Activated T-cell treated with anti-CD3 and anti-CD28 coated beads for 4 hours (primary cell): ENCODE data around the gene UCN2.

ENCODE experiments used
- DNase-seq: peaks from one replicate; pipeline ENCODE4 v3.0.0-alpha.2; 2020

The UCN2 gene, protein sequence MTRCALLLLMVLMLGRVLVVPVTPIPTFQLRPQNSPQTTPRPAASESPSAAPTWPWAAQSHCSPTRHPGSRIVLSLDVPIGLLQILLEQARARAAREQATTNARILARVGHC

DNA sequence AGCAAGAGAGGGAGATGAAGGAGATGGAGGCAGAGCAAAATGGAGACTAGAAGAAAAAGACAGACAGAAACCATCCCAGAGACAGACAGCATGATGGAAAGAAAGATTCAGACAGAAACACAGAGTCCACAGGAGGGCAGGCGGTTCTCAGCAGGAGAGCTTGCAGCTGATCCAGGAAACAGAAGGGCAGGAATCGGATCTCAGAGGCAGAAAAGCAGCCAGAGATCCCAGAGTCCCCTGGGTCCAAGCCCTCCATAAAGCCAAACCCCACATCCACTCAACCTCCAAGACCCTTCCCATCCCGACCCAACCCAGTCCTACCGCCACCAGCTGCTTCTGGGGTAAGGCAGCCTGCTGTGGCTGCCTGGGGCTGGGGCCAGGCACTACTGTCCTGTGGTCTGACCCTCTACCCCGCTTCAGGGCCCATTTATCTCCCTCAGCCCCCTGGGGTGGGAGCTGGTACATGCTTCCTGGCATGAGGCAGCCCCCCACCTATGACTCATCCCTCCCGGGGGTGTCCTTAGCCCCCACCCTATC, at the start of gene UCN2:
Gene UCN2 (minus strand): TSS at position 400 of the 537 bp plus-strand sequence. CDS start 657 bp downstream, outside the sequence.
- DNase-seq = no peak

DNA sequence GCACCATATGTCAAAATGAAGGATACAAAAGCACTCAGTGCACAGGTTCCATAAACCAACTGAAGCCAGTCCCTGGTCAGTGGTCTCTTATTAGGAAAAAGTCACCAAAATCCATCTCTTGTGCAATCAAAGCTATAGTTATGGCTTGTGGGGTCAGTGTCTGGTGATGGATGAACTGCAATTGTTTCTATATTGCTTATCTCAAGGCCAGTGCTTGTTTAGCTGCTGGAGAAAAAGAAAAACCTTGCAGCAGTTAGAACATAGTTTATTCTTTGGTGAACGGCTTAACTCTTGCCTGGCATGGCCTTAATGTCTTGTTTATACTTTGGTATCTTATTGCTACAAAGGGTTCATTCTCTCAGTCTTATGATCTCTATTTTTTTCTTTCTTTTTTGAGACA, 48.7 kb upstream of the UCN2 start:
- DNase-seq = no peak

DNA sequence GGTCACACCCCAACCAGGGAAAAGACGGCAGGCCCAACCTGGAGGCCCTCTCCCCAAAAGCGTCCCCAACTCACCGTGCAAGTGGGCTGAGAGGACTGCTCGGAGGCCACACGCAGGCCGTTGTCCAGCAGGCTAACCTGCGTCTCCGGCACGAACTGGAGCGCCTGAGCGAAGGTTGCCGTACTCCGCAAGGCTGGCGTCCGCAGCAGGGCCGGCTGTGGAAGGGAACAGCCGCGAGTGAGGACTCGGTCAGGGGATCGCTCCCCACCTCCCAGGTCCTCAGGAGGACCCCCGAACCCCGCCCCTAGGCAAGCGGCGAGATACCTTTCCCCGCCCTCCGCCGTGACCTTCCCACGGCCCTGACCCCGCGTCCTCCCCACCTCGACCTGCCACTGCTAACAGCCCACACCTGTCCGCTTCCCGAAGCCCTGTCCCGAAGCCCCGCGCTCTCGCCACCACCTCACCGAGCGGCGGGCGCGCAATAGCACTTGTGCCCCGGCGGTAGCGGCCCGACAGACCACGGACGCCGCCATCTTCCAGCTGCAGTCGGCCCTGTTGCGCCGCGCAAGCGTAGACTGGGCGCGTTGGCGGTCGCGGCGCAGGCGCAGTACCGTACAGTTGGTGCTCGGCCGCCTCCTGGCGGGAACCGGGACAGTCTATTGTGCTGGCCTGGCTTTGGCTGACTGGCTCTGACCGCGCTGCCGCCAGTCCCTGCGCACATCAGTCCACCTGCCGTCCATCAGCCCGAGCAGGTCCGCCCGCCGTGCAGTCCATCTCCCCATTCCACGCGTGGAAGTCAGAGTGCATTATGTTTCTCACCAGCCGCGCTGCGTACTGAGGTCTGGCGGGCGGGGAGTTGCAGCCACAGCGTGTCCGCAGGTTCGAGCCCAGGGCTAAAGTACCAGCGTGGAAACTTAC, 45.8 kb upstream of the UCN2 start, which contains the start of gene UQCRC1:
Gene UQCRC1 (minus strand): TSS at position 559 of the 918 bp plus-strand sequence. CDS start 26 bp downstream, at position 533.
- DNase-seq = peak; percentile 83

DNA sequence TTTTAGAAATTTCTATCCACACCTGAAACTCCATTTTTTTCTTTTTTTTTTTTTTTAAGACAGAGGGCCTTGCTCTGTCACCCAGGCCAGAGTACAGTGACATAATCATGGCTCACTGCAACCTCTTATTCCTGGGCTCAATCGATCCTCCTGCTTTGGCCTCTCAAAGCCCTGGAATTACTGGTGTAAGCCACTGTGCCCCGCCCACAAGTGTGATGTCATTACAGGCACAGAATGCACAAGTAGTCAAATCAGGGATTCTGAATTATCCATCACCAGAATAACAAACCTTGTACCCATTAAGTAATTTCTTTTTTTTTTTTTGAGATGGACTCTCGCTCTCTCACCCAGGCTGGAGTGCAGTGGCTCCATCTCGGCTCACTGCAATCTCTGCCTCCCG, 43.9 kb upstream of the UCN2 start:
- DNase-seq = no peak

DNA sequence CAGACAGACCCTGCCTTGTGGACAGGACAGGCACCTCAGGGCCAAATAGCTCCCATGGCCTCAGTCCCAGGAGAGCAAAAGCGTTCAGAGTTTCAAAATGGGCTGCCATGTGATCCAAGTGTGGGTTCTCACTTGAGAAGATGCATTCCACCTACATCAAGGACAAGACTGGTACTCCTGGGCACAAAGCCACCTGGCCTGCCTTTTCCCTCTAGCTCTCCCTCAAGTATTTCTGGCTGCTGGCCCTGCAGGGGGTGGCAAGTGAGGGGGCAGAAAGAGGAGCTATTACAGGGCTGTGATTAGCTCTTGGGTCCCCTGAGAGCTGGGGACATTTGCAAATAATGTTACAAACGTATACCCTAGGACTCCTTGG, 38.0 kb upstream of the UCN2 start:
- DNase-seq = no peak

DNA sequence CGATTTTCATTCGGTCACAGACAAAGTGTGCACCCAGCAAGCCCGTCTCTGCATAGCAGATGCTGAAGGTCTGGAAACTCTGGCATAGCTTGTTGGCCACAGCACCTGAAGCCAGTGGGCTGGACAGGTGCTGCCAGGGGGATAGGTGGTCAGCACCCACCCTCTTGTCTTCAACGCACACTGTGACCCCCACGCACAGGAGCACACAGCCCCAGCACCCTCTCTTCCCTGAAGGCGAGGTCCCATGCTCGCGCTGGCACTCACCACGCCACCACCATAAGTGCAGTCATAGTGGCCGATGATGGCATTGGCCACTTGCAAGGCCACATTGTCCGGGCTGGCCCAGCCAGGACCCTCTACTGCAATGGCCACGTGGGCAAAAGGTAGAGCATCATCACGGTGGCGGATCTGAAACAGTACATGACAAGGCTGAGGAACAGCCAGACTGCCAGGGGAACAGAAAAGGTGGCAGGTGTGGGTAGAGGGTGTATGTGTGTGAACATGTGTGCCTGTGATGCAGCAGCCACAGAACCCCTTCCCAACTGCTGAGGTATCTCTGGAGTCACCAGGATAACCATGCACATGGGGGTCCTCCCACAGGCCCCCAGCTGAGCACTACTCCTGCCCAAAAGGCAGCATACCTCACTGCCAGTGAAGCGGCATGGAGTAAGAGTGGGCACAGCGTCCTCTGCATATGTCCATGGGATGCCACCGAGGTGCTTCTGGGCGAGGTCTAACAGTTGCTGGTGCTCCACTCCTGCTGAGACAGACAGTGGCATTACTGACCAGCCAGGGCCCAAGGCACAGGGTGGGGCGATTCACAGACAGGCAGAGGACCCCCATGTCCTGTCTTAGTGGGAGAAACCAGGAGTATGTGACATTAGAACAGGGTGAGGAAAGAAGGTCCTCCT, 37.4 kb upstream of the UCN2 start:
- DNase-seq = no peak

DNA sequence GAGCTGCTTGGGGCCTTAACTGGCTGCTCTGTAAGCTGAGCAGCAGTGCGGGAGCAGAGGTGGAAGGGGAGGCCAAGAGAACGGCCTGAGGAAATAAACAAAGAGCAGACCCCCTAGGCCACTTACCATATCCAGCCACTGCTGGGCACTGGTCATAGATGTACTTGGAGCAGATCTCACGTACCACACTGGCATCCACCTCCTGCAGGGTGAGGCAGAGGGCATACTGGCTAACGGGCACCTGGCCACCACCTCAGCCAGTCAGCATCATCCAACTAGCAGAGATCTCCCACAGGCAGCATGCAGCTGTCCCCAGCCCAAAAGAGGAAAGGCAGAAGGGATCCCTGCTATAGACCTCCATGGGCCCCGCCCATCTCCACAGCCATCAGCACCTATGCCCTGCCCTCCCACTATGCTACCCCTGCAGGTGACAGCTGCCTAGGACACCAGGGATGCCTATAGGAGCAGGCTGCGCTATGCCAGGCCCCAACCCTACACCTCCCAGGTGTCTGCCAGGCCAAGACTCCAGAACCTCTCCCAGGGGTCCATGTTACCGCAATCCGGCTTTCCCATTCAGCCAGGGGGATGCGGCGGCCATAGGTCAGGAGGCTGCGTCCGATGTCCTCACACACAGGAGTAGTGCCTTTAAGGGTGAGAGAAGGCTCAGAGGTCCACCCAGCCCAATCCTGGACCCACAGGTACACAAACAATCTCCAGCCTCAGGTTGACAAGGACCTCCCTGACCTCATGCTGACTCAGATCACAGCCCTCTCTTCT, 36.1 kb upstream of the UCN2 start:
- no peak for DNase-seq

DNA sequence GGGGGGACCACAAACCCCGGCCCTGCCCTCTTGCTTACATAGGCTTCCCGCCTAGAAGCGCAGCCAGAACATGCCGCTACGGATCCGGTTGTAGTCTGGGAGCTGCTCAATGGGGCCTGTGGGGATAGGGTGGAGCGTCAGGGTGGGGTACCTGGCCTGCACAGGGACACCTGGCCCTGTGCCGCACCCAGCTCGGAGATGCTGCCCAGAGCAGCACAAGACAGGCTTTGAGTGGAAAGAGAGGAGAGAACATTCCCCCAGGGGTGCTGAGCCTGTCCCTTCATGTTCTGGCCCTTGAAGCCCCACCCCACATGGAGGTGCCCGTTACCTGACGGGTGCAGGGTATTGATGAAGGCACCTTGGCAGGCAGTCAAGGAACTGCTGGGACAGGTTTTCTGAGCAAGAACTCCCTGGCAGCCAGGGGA, 35.5 kb upstream of the UCN2 start:
- no peak for DNase-seq

DNA sequence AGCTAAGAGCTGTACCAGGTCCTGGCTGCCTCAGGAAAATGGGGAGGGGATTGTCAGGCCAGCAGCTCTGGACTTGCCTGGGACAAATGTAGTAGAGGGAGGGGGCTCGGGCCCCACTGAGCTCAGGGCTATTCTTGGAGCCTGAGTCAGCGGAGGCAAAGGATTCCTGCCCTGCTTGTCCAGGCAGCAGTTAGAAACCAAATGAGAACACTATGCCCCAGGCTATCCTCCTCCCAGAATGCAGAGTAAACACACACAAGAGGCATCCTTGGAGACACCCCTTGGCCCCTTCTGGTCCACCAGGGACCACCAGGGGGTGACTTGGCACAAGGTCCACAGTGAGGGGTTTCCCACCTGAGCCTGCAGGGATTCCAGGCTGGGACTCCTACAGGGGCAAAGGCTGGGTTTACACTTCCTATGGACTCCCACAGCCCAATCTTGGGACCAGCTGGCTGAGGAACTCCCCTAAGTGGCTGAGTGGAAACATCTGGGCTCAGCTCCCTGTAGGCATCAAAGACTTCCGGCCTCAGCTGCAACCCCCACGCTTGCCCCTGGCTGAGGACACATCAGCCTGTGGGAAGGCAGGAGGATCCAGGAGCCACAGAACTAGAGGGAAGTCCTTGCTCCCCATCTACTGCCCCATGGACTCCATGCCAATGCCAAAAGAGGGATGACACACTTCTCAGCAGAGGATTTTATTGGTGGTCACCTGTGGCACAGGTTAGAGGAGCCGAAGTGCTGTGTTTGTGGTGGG, 34.9 kb upstream of the UCN2 start:
- no peak for DNase-seq

DNA sequence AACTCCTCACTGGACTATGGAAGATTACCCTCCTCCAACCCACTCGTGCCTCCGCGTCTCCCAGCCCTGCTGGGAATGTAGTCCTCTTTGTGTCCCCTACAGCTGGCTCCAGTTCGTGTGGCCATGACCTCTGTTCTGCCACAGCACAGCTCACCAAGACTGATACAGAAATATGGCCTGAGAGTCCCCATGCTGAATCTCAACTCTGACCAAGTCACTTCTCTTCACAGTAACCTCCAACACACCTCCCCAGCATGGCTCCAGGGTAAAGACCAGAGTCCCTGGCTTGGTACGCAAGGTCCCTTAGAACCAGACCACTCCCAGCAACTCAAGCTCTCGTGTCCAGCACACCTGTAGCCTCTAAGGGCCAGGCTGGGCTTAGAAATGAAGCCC, 33.8 kb upstream of the UCN2 start:
- no peak for DNase-seq

DNA sequence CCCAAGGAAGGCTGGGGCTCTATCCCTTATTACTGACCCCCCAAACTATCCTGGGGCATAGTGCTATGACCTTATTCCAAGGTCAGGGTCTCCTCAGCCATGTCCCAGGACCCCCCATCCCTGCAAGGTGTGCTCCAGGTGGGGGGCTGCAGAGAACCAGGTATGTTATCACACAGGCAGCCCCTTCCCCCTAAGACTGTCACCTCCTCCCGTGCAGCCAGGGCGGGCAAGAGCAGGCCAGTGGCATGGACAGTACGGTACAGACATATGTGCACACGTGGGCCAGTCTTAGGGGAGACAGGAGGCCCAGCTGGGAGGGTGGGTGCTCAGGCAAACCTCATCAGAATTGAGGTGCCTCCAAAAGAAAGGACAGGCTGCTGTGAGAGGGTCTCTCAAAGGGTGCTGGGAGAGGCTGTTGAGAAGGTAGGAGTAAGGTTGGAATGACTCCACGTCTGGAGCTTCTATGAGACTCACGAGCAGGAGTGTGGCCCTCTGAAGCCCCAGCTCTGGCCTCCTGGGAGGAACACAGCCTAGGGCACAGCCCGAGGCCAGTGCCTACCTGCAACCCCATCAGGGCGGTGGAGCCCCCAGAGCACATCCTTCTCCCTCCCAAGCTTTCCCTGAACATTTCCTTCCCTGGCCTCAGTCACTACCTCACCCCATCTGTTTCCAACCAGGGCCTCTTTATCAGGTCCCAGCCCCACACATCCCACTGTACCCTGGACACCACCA, 33.3 kb upstream of the UCN2 start:
- no peak for DNase-seq

DNA sequence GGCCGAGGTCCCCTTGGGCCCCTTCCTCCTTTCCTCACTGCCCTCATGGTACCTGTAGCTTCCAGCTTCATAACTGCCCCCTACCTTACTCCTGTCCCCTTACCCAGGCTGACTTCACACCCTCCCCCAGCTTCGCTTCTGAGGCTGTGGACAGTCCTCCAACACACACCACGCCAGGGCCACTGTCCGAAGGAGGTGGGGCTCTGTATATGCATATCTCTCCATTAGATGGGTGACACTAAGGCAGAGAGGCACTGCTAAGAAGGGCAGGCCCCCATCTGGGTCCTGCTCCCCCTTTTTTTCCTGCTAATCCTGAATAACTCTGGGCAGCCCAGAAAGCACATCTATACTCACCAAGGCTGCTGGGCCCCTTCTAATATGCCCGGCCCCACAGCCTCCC, 32.6 kb upstream of the UCN2 start:
- DNase-seq = no peak

DNA sequence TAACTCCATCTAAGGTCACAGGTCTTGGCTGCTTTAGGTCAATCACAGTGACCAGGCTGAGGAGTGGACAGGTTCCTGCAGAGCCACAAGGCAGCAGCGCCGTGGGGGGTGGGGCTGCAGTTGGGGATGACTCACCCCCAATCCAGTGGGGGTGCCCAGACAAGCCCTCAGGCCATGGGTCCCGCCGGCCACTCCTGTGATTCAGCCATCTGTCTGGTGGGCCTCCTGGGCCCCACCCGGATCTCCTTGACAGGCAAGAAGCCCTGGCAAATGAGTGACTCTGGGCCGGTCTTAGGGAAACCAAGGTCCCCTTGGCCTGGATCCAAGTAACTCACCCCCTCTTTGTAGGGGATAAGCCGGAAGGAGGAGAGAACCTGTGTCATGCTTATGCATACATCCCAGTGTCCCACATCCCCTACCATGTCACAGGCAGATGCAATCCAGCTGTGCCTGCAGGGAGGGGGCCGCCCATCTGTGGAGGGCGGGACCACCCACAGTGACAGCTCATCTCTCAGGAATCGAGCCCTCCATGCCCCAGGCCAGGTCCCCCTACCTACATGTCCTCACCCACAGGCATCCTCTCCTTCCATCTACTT, 32.0 kb upstream of the UCN2 start:
- no peak for DNase-seq

DNA sequence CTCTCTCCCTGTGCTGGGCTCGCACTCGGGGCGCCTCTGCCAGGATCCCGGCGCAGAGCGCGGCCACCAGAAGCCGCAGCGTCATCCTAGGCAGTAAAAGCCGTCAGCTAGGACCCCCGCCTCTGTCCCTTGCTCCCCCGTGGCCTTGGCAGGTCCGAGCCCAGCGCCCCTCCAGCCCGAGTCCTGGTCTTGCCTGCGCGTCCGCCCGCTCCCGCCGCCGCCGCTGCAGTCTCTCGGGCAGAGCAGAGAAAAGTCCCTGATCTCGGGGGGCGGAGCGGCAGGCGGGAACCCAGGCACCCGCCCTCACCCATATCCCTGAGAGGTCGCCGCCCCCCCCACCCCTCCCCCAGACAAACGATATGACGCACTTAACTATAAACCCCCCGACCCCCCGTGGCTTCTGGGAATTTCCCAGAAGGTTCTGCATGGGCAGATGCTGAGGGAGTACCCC, 31.5 kb upstream of the UCN2 start, which contains the start of gene COL7A1:
Gene COL7A1 (minus strand): TSS at position 255 of the 451 bp plus-strand sequence. CDS start 170 bp downstream, at position 85.
- DNase-seq = no peak

DNA sequence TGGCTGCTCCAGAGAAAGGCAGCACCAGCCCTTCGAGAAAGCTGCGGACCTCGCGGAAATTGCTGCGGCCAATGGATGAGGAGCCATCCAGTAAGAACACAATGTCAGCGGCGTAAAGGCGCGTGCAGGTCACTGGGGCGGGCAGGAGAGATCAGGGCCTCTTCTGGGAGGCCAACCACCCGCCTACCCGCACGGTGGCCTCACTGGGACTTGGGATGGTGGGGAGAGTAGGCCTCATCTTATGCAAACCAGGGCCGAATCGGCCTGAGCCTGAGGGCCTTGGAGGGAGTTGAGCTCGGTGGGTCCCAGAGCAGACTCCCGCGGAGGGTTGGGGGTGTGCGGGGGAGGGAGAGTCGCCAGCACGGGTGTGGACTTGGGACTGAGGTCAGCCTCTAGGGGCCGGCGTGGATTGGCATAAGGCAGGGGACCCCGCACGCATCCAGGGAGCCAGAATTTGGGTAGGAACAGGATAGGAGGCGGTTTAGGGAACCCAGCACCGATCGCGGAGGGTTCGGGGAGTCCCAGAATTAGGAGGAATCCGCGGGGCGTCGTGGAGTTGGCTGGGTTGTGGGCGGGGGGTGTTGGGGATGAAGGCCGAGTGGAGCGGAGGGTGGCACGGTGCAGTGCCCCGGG, 31.0 kb upstream of the UCN2 start:
- DNase-seq = no peak

DNA sequence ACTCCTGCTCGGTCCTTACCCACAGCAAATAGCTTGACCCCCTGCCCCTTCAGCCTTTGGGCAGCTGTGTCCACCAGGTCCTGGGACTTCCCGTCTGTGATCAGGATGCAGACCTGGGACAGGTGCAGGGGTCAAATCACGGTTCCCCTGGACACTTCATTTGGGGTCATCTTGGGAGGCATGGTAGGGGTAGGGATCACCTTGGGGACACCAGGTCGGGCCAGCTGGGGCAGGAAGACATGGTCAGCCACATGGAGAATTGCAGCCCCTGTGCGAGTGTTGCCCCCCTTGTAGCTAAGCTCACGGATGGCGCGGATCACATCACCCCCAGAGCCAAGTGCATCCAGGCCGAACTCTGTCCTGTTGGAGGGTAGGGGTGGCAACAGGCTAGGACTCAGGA, 29.8 kb upstream of the UCN2 start:
- DNase-seq = no peak

DNA sequence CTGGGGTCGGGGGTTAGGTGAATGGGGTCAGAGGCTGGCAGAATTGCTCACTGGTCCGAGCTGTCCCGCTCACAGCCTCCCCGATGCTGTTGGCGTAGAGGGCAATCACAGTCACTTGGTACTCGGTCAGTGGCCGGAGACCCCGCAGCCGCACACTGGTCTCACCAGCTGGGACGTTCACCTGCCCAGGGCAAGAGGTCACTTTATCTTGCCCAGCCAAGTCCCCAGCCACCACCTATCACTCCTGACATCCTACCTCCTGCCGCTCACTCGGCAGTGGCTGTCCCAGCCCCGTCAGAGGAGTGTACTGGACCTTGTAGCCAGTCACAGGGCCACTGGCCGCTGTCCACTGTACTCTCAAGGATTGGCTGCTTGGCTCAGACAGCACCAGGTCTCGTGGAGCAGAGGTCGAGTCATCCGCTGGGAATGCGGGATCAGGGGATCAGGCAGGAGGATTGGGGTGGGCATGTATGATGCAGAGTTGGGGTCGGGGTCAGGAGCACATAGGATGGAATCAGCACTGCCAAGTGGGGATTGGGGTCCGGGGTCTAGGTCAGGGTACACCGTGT, 29.0 kb upstream of the UCN2 start:
- DNase-seq = no peak

DNA sequence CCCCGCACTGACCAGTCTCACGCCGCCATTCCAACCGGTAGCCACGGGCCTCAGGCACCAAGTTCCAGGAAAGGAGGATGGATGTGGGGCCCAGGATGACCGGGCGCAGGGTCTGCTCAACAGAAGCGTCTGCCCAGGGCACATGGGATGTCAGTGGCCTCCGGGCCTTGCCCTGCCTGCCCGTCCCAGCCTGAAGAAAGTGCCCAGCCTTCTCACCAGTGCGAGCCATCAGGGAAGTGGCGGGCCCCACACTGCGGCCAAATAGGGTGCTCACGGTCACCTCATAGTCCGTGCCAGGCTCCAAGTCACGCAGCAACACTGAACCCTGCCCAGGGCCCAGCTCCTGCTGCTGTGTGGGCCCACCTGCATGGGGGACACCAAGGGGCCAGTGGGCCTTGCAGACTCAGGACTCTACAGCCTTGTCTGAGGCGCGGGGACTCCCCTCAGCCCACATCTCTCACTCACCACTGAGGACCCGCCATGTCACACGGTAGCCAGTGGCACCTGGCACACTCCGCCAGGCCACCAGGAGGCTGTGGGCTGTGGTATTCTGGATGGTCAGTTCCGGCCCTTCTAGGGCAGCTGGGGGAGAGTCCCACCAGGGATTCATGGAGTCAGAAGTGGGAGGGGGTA, 28.4 kb upstream of the UCN2 start:
- DNase-seq = no peak

DNA sequence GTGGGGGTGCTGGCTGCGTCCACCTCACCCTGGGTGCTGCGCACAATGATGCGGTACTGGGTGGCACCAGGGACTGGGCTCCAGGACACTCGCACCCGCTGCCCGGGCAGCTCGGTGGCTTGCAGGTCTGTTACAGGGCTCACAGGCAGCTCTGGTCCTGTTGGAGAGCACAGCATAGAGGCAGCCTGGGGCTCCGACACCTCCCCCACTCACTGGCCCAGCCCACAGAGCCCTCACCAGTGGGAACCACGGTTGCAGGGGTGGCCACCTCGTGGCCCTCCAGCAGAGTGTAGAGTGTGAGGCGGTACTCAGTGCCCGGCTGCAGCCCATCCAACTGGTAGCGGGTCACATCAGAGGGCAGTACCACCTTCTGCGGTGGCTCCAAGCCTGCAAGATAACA, 27.9 kb upstream of the UCN2 start:
- DNase-seq = no peak
